Measurements from ENCODE around the gene PDGFRA.
A peak's percentile ranks its signal among the peaks of the same experiment; 100 is the strongest.

Gene PDGFRA

GRCh38 chr4:54217642-54218495 is 11.2 kb upstream of the PDGFRA start:
- TF ChIP-seq CTCF (IDR thresholded peaks at IDR 0.05) = peak; percentile 86

GRCh38 chr4:54218736-54219135 is 10.4 kb upstream of the PDGFRA start:
- TF ChIP-seq CTCF (IDR thresholded peaks at IDR 0.05) = no peak

GRCh38 chr4:54224996-54225597 is 4.0 kb upstream of the PDGFRA start:
- no peak for TF ChIP-seq CTCF (IDR thresholded peaks at IDR 0.05)

GRCh38 chr4:54225598-54226403 is 3.3 kb upstream of the PDGFRA start:
- TF ChIP-seq CTCF (IDR thresholded peaks at IDR 0.05) = no peak

GRCh38 chr4:54226404-54227255 is 2.5 kb upstream of the PDGFRA start:
- TF ChIP-seq CTCF (IDR thresholded peaks at IDR 0.05) = no peak

- TF ChIP-seq CTCF (IDR thresholded peaks at IDR 0.05) = no peak
Measured at GRCh38 chr4:54227256-54228055, 1.6 kb upstream of the PDGFRA start.
